Type B pancreatic cell (in vitro differentiated cells): ENCODE data around the gene LYST. TPM values are rescaled to one million over a fixed set of nuclear protein-coding genes. Genes with fewer than 3 reads are reported as not detected.
A peak's percentile ranks its signal among the peaks of the same experiment; 100 is the strongest.
"Not testable (repeated sequence)": the region's sequence is repeated elsewhere in the genome, so short reads cannot be mapped to it uniquely, and the experiment has no call there.

ENCODE experiments used
- DNase-seq: peaks from one replicate; pipeline ENCODE4 v3.0.0; 2021; ENCODE audit warnings: mixed read lengths; ENCODE audit not compliant: unreplicated experiment; ENCODE audit errors: extremely low spot score
- H3K27ac Mint-ChIP-seq: 2 replicates; pipeline ENCODE4 v1.8.0; 2021; ENCODE audit warnings: mild to moderate bottlenecking, mixed read lengths
- H3K27me3 Mint-ChIP-seq: 2 replicates; pipeline ENCODE4 v1.8.0; 2021; ENCODE audit warnings: mixed read lengths
- H3K36me3 Mint-ChIP-seq: 2 replicates; pipeline ENCODE4 v1.8.0; 2021; ENCODE audit warnings: mixed read lengths
- H3K4me1 Mint-ChIP-seq: one replicate; pipeline ENCODE4 v1.8.0; 2021; ENCODE audit warnings: mixed read lengths; ENCODE audit not compliant: unreplicated experiment
- H3K4me3 Mint-ChIP-seq: 2 replicates; pipeline ENCODE4 v1.8.0; 2021; ENCODE audit warnings: mild to moderate bottlenecking, mixed read lengths
- H3K9me3 Mint-ChIP-seq: 2 replicates; pipeline ENCODE4 v1.8.0; 2021; ENCODE audit warnings: mixed read lengths
- CTCF ChIP-seq: fragments of 200-600 bp; sonication (generic); conservative IDR thresholded peaks from 2 replicates; pipeline ENCODE4 v1.5.0; 2021; ENCODE audit warnings: antibody characterized with exemption, mild to moderate bottlenecking
- total RNA-seq: library from RNA; stranded (reverse); gene quantifications from 2 replicates; pipeline ENCODE4 v1.2.1, GENCODE V29; 2021; ENCODE audit warnings: low replicate concordance

Gene LYST
- total RNA-seq, 1 donor from 2014 or later: 9.7 TPM

DNA sequence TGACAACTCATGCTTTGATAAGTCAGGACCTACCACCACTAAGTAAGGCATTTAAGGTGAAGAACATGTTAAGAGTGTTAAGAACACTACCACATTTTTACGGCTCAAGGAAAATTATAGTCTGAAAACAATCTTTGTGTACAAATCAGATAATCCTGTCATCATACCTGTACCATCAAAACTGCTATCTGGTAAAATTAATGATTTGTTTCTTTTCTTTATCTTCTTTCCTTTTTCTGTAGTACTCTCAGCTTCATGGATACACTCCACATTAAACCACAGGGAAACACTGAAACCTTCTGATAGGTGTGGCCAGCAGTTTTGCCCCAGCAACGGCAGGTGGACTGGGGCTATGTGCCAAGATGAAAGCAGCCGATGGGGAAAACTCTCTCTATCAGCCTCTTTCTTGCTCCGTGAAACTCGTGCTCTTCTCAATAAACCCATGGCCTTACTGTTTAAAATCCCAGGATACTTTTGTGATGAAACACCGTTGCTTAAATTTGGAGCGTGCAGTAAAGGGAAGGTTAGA, 75.1 kb downstream of the LYST start:
- no peak overlapping the region for H3K27ac Mint-ChIP-seq
- no peaks in the 10 kb centered on the region for H3K9me3 Mint-ChIP-seq
- H3K36me3 Mint-ChIP-seq: peaks cover 4% of the 10 kb centered on the region
- H3K27me3 Mint-ChIP-seq: no peaks in the 10 kb centered on the region
- no peak for DNase-seq
- H3K4me3 Mint-ChIP-seq: no peak overlapping the region
- no peak for TF ChIP-seq CTCF
- H3K4me1 Mint-ChIP-seq: no peaks in the 10 kb centered on the region

- Mint-ChIP-seq H3K4me1 (no peaks in the 10 kb centered on the region), H3K27me3 (no peaks in the 10 kb centered on the region), H3K4me3 (no peak overlapping the region), H3K27ac (no peak overlapping the region), H3K36me3 (peaks cover 4% of the 10 kb centered on the region), H3K9me3 (no peaks in the 10 kb centered on the region)
- DNase-seq: no peak
- TF ChIP-seq CTCF: no peak
These were observed 76.6 kb downstream of the LYST start for GRCh38 chr1:235790123-235790522.

- not testable (repeated sequence) for DNase-seq, H3K27ac Mint-ChIP-seq, H3K9me3 Mint-ChIP-seq, H3K36me3 Mint-ChIP-seq, H3K27me3 Mint-ChIP-seq, H3K4me3 Mint-ChIP-seq, H3K4me1 Mint-ChIP-seq
These were observed 80.3 kb downstream of the LYST start for GRCh38 chr1:235786227-235786898.

- no peaks in the 10 kb centered on the region for H3K36me3 Mint-ChIP-seq
These were observed 81.8 kb downstream of the LYST start for GRCh38 chr1:235784950-235785349.

GRCh38 chr1:235783148-235783776, 83.4 kb downstream of the LYST start:
- Mint-ChIP-seq H3K4me1 (no peaks in the 10 kb centered on the region), H3K9me3 (no peaks in the 10 kb centered on the region), H3K36me3 (no peaks in the 10 kb centered on the region), H3K27ac (no peak overlapping the region), H3K27me3 (no peaks in the 10 kb centered on the region), H3K4me3 (no peak overlapping the region)
- TF ChIP-seq CTCF: peak; percentile 81
- DNase-seq: no peak

More at GRCh38 chr1:235784950-235785349, 81.8 kb downstream of the LYST start:
- no peak overlapping the region for H3K4me3 Mint-ChIP-seq
- no peaks in the 10 kb centered on the region for H3K27me3 Mint-ChIP-seq
- no peak for DNase-seq
- H3K9me3 Mint-ChIP-seq: no peaks in the 10 kb centered on the region
- H3K4me1 Mint-ChIP-seq: no peaks in the 10 kb centered on the region
- no peak overlapping the region for H3K27ac Mint-ChIP-seq
- TF ChIP-seq CTCF: no peak

DNA sequence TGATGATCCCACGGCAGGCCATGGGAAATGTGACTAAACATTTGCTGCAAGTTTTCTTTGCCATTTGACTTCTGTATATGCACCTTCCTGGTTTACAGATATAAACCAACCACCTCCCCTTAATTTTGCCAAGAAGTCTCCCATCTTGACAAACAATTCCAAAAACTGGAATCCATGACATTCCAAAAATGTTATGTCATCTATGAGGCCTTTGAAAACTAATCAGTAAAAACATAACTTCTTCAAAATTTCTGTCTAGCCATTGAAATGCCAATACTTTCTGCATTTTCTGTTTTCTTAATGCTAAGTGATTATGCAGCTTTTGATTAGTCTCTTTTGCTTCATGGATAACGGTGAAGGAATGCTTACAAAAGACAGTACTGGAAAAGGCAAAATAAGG, 84.1 kb downstream of the LYST start:
- Mint-ChIP-seq H3K27me3 (no peaks in the 10 kb centered on the region), H3K4me3 (no peak overlapping the region), H3K27ac (no peak overlapping the region), H3K36me3 (no peaks in the 10 kb centered on the region), H3K9me3 (no peaks in the 10 kb centered on the region), H3K4me1 (no peaks in the 10 kb centered on the region)
- TF ChIP-seq CTCF: no peak
- no peak for DNase-seq
